IPS DF 19.7 (cell line): ENCODE measurements around the gene DDX4.
A peak's percentile ranks its signal among the peaks of the same experiment; 100 is the strongest.
"Not testable (repeated sequence)": the region's sequence is repeated elsewhere in the genome, so short reads cannot be mapped to it uniquely, and the experiment has no call there.

Experiments used
- DNase-seq: peaks from one replicate; pipeline ENCODE4 v3.0.0-alpha.2; 2013; ENCODE audit warnings: low read depth, low spot score

The DDX4 gene

DNA sequence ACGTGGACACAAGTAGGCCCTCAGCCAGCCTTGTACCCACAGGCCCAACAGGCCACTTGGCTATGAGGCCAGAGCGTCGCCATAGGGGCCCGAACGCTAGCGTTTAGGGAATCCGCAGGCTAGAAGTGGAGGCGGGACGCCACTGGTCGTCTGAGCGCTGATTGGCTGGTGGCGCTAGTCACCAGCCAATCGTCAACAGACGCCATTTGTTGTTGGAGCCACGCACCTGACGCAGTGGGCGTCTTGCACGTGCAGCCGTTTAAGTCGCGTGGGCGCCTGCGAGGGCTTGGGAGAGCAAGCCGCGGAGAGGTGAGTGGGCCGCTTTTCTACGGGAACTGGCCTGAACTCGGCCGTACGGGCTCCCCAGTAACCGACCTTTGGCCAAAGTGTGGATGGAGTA is at the start of gene DDX4:
TSS of gene DDX4 (plus strand) at position 269 of the 400 bp plus-strand sequence. CDS start 903 bp downstream, outside the sequence.
- no peak for DNase-seq

DNA sequence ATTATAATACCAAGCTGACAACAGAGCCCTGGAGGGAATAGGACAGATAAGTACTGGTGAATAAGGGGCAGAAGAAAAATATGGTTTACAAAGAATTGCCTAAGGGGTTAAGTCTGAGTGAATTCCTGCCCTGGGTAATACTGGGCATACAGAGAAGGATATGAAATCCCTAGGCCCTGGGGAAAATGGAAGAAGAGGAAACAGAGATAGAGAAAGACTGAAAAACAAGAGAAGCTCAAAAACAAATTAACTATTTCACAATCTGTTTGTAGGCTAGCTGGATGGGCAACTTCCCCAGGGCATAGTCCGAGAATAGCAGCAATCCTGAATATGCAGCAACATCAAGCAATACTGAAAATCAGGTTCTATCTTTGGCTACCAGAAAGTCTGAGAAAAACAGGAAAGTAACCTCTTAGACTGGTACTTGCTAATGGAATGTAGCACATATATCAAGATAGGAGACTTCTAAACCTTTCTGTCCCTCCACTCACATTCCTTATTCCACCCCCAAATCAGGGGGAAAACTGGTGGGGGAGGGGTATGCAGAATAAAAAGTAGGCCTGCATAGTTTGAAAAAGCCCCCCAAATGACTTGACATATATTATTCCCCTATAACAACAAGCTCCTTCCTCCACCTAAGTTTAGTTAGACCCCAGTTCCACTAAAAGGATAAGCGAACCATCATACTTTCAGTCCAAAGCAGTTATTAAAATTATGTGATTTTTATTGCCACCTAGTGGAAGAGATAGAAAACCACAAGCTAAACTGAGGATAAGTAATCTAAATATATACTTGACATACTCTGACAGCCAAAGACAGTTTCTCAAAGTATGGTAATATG is 46.4 kb upstream of the DDX4 start:
- no peak for DNase-seq

DNA sequence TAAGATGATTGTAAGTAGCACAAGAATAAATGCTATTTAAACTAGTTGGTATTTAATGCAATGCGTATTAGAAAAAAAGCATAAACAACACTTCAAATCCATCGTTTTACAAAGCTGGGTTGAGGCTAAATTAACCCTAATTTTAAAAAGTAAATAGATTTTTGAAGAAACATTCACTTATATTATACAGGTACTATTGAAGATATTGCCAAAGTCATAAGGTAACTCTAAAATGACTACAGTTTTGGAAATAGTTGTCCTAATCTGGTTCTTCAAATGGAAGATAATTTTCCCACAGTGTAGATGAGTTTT is 45.8 kb upstream of the DDX4 start:
- DNase-seq, result no peak

DNA sequence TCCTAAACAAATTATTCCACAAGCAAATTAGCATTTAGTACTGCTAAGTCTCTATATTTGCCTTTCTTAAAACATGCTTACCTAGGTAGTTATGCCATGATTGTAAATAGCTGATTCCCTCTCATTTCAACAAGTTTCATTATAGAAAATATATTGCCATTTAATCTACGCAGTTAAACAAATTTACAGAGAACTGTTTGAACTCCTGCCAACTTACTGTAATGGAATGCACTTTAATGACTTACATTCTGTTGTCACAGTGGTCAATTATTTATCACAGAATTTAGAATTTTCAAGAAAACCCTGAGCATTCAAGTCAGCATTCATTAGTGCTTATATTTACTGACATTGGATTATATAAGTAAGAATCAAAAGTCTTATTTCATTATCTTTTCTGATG is 45.4 kb upstream of the DDX4 start:
- no peak for DNase-seq

DNA sequence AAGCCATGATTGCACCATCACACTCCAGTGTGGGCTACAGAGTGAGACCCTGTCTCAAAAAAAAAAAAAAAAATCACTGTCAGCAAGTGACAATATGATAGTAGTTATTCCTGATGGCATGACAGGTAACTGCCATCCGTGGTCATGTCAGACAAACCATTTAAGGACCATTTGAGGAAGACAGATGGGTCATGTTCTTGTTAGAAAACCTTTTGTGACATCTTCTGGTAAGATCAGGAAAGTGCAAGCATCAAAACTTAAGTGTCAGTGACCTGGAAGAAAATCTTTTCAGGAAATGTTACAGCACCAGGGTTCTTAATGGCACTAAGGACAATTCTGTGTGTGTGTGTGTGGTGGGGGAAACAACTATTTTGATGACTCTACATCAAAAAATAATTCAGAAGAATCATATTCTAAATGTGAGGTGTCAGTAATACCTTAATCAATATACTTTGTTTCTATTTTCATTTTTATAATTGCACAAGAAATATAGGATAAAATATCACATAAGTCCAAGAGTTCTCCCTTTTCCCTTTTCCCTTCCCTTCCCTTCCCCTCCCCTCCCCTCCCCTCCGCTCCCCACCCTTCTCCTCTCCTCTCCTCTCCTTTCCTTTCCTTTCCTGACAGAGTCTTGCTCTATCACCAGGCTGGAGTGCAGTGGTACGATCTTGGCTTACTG is 43.6 kb upstream of the DDX4 start:
- no peak for DNase-seq

DNA sequence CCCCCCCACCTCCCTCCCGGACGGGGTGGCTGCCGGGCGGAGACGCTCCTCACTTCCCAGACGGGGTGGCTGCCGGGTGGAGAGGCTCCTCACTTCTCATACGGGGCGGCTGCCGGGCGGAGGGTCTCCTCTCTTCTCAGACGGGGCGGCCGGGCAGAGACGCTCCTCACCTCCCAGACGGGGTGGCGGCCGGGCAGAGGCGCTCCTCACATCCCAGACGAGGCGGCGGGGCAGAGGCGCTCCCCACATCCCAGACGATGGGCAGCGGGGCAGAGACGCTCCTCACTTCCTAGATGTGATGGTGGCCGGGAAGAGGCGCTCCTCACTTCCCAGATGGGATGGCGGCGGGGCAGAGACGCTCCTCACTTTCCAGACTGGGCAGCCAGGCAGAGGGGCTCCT is 41.2 kb upstream of the DDX4 start:
- DNase-seq, result not testable (repeated sequence)

DNA sequence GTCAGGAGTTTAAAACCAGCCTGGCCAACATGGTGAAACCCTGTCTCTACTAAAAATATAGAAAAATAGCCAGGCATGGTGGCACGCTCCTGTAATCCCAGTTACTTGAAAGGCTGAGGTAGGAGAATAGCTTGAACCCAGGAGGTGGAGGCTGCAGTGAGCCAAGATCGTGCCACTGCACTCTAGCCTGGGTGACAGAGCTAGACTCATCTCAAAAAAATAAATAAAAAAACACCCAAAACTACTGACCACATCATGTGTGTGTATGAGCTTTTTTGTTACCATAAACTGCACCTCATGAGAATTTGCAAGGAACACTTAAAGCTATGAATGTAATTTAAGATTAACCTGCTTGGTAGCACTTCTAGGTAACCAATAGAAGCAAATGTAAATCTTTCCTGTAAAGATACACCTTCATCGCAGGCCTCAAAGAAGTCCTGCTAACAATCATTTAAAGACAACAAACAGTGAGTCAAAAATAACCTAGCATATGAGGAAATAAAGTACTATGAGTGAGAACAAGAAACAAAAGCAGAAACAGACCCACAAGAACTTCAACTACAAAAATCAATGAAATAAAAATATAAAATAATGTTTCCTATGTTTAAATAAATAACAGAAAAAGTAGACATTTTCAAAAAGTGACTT is 38.7 kb upstream of the DDX4 start:
- DNase-seq, result no peak

DNA sequence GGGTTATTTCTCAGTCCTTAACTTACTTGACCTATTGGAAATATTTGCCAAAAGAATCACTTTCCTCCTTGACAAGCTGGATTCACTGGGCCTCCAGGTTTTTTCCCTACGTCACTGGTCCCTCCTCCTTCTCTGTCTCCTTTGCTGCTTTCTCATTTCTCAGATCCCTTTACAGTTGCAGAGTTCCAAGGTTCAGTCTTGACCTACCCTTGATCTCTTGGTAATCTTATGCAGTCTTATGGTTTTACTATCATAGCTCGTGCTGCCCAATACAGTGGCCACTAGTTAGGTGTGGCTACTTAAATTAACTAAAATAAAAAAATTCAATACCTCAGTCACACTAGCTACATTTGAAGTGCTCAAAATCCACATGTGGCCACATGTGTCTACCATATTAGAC is 37.1 kb upstream of the DDX4 start:
- DNase-seq, result no peak

DNA sequence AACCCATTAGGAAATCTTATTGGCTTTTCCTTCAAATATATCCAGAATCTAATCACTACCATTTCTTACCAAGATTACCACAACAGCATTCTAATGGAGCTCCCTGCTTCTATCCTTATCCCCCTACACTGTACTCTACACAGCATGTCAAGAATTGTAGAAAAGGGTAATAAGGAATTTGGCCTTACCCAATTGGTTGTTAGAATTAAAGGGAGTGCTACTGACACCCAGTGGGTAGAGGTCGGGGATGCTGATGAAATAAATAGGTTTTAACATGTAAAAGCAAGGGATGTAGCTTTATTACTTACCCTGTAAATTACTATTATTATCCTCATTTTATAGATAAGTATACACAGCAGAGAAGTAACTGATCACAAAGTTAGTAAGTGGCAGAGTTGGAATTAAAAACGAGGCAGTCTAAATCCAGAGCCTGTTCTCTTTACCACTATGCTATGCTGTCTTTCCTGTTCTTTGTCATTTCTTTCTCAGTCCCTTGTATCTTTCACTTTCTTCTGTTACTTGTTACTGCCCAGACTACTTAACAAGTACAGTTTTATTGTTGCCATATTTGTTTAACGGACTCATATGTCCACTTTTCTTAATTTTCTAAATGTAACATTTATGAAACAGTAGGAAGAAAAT is 36.3 kb upstream of the DDX4 start:
- no peak for DNase-seq

DNA sequence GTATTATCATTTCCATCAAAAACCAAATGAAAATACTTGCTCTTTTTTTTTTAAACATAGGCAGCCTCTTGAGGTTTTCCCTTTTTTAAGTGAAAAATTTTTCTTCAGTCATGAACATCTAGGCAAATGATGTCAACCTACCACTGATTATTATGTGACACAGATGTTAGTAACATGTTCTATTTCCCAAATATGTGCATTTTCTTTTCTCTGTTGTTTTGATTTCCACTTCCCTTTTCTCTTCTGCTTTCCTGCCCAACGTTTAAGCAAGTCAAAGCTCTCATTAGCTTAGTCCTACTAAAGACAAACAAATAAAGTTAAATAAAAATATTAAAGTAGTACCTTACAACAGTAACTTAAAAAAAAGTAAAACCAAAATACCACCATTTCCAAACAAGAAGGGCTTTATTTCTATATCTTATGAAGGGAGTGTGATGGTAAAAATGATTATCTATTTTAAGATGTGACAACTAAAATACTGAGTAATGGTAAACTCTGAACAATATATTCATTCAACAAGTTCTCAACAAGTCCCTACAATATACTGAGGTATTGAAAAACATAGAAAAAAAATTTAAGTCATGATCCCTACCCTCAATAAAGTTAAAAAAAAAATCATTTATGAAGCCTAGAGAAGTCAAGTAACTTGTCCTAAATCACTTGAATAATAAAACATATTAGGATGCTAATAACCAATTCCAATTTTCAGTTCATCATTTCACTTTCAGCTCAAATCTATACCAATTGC is 35.1 kb upstream of the DDX4 start:
- no peak for DNase-seq

DNA sequence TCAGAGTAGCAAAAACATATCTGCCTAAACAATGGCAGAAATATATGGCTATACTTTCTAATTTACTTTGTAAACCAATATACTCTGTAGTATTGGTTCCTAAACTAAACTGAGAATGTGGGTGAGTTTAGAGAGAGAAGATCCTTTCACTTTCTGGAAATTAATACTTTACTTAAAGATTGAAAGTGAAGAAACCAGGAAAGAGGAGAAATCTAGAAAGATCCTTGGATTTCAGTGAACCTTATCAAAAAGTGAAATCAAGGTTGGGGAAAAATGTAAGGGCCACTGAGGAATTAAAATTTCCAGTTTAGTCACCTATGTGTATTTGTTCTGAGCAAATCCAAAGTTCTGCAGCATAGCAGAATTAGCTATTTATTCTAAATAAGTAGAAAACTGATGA is 31.6 kb upstream of the DDX4 start:
- no peak for DNase-seq

DNA sequence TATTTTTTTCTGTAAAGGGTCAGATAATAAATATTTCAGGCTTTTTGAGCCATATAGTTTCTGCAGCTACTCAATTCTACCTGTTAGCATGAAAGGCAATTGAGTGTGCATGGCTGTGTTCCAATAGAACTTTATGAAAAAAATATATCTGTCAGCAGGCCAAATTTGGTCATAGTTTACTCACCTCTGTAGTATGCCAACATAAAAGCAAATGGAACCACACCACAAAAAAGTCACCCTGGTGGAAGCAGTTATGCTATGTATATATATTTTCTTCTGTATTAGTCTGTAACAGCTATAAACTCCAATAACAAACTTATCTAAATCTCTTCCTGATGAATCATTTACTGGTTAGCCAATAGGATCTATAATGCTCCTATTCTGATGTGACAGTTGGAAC is 29.1 kb upstream of the DDX4 start:
- no peak for DNase-seq

DNA sequence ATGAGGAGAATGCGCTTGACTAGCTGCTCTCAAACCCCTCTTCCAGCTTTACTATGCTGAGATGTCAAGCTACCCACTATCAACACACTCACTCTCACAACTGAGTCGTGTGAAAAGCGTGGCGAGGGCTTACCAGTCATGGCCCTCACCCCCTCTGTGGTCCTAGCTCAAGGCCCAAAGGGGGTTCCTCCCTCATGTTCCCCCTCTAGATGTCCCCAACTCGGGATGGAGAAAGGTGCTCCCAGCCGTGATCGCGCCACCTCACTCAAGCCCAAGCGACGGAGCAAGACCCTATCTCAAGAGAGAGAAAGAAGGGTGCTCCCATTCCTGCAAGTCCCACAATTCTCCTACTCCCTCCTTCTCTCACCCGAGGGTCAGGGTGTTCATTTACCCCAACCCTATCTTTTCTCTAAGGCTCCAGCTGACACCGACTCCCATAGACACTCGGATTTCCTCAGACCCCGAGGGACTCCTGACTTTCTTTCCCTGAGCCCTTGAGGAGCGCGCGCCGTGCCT is 26.3 kb upstream of the DDX4 start:
- DNase-seq, result no peak

DNA sequence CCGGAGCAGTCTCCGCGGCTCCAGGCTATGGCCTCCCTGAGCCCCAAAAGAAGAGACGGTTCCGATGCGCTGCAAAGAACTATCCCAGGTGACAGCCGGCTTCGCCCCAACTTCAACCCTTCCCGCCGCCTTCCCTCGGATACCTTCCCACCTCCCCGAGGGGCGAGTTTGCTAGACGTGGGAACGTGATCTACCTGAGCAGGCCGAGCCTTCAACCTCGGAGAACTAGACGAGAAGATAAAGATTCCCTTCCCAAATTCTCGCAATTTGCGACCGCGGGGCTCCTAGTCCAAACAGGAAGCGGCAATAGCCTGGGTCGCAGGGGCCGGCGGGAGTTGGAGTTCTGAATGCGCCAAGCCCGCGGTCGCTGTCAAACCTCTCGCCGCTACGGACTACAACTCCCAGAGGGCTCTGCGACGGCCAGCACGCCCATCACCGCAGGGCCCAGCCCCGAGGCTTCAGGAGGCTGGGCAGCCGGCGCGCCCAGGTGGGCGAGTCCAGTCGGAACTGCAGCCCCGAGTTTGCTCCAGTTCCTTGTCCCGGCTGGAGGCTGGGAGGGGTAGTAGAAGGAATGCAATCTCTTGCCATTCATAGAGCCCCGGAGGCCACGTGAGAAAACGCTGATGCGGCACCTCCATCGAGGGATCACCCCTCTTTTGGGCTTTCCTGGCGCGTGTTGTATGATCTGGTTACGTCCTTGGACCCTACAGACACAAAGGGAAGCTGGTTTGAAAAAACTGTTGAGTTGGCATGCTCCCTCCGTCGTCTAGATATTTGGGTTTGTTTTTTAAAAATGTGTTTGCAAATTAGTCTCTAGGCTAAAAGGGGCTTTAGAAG is 25.6 kb upstream of the DDX4 start, which contains the start of gene SLC38A9:
TSS of gene SLC38A9 (minus strand) at position 302 of the 837 bp plus-strand sequence. CDS start 14,366 bp downstream, outside the sequence.
- peak; percentile 90 for DNase-seq

DNA sequence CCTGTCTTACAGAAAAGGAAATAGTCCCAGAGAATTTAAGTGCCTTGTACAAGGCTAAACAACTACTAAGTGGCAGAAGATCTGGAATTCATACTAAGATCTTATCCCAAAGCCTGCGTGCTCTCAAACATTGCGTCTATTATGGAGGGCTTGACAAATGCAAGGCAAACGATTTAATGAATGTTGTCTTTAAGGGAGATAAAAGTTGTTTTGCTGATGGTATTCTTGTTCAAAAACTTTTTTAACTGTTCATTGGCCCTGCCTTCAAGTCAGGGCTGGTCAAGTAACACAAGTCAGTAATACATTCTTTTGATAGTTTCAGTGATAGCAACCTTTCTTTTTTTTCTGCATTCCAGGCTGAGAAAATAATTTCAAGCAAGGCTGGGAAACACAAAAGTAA is 24.0 kb upstream of the DDX4 start:
- no peak for DNase-seq

DNA sequence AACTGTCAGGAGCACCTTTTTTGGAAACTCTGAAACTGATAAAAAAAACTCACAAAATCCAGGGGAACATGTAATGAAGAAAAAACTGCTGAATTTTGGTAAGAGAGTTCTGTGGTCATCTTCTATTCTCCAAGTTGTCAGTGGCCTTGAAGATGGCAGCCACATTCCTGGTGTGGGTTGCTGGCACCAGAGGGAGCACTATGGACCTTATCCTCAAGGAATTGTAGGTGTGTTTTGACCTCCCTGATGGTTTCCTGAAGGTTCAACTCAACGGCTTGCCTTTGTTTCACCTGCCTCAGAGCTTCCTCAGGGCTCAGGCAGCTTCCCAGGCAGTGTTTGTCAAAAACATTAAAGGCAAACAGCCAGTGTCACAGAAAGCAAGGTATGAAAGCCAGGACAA is 23.5 kb upstream of the DDX4 start:
- DNase-seq, result no peak

DNA sequence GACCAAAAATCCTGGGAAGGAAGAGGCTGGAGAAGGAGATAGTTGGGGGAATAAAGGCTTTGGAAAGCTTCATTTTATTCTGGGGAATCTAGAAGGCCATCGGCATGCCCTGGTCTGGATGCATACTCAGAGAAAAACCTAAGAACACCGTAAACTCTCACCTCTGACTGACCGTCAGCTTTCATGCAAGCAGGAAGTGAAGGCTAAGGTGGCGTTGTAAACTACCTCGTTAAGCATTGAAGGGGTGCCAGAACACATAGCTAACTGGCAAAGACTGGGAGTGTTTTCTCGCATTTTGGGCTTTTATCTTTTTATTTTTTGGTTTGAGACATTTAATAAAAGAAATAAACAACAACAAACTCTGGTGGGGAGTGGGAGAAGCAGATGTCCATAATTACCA is 23.1 kb upstream of the DDX4 start:
- no peak for DNase-seq

DNA sequence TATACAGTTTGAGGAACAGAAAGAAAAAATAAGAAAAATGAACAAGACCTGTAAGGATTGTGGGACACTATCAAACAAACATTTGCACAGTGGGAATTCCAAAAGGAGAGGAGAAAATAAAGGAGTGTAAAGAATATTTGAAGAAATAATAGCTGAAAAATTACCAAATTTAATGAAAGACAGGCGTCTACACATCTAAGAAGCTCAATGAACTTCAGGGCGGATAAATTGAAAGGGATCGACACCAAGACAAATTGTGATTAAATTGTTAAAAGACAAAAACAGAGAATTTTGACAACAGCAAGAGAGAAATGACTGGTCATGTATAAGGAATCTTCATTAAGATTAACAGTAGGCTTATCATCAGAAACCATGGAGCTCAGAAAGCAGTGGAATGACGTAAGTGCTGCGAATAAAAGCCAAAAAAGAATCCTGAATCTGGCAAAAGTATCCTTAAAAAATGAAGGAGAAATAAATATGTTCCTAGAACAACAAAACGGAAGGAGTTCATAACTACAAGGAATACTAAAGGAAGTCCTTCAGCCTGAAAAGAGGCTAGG is 22.3 kb upstream of the DDX4 start:
- no peak for DNase-seq

DNA sequence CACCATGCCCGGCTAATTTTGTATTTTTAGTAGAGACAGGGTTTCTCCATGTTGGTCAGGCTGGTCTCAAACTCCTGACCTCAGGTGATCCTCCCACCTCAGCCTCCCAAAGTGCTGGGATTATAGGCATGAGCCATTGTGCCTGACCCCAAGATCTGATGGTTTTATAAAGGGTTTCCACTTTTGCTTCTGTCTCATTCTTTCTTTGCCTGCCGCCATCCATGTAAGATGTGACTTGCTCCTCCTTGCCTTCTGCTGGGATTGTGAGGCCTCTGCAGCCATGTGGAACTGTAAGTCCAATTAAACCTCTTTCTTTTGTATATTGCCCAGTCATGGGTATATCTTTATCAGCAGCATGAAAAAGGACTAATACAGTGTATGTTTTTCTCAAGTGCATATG is 18.8 kb upstream of the DDX4 start:
- not testable (repeated sequence) for DNase-seq

DNA sequence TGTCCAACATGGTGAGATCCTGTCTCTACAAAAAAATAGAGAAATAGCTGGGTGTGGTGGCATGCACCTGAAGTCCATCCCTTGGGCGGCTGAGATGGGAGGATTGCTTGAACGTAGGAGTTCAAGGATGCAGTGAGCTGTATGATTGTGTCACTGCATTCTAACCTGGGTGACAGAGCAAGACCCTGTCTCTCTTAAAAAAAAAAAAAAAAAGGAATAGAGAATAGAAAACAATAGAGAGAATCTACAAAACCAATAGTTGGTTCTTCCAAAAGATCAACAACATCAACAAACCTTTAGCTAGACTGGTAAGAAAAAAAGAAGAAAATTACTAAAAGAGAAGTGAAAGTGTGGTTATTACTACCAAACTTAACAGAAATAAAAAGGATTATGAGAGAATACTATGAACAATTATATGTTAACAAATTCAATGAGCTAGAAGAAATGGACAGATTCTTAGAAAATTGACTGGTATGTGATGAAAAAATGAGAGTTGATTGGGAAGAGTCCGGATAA is 17.6 kb upstream of the DDX4 start:
- DNase-seq, result no peak
